Astrocyte (in vitro differentiated cells and primary cell): ENCODE results near the gene TGFBRAP1. TPM values are rescaled to one million over a fixed set of nuclear protein-coding genes. Genes with fewer than 3 reads are reported as not detected.

ENCODE experiments used
- DNase-seq: peaks from one replicate; pipeline ENCODE4 v3.0.0-alpha.2; 2010; ENCODE audit warnings: low read depth
- FAIRE-seq: peaks from 2 replicates; lab custom pipeline; 2011; peaks lifted over from hg19 to GRCh38; lab: Jason Lieb, UNC
- H2AFZ ChIP-seq: 2 replicates; pipeline ENCODE4 v1.6.0; 2012; ENCODE audit warnings: low read depth, low read length, inconsistent platforms
- H3K27ac ChIP-seq: 2 replicates; pipeline ENCODE4 v1.5.1; 2011; ENCODE audit warnings: low read depth, low read length, inconsistent platforms
- H3K27me3 ChIP-seq: 2 replicates; pipeline ENCODE4 v1.6.0; 2011; ENCODE audit warnings: low read length, inconsistent platforms; ENCODE audit not compliant: insufficient read depth
- H3K36me3 ChIP-seq: 2 replicates; pipeline ENCODE4 v1.5.1; 2011; ENCODE audit warnings: low read length, inconsistent platforms; ENCODE audit not compliant: insufficient read depth
- H3K4me1 ChIP-seq: 2 replicates; pipeline ENCODE4 v1.5.1; 2011; ENCODE audit warnings: low read length, inconsistent platforms; ENCODE audit not compliant: insufficient read depth
- H3K4me2 ChIP-seq: 2 replicates; pipeline ENCODE4 v1.6.0; 2012; ENCODE audit warnings: low read length, inconsistent platforms
- H3K4me3 ChIP-seq: 2 replicates; pipeline ENCODE4 v1.5.1; 2011; ENCODE audit warnings: low read depth, mild to moderate bottlenecking, low read length, inconsistent platforms; ENCODE audit not compliant: insufficient read depth
- H3K79me2 ChIP-seq: 2 replicates; pipeline ENCODE4 v1.6.0; 2012; ENCODE audit warnings: mild to moderate bottlenecking, low read length, inconsistent platforms; ENCODE audit not compliant: insufficient read depth
- H3K9ac ChIP-seq: 2 replicates; pipeline ENCODE4 v1.6.0; 2012; ENCODE audit warnings: mild to moderate bottlenecking, low read length, inconsistent platforms
- H3K9me3 ChIP-seq: 2 replicates; pipeline ENCODE4 v1.5.1; 2012; ENCODE audit warnings: low read depth, mild to moderate bottlenecking, low read length, inconsistent platforms; ENCODE audit not compliant: insufficient read depth
- H4K20me1 ChIP-seq: 2 replicates; pipeline ENCODE4 v1.6.0; 2012; ENCODE audit warnings: low read length, inconsistent platforms; ENCODE audit not compliant: insufficient read depth
- H3K27ac Mint-ChIP-seq: one replicate; pipeline ENCODE4 v1.8.0; 2021; ENCODE audit warnings: mild to moderate bottlenecking, mixed read lengths; ENCODE audit not compliant: unreplicated experiment
- H3K27me3 Mint-ChIP-seq: one replicate; pipeline ENCODE4 v1.8.0; 2021; ENCODE audit warnings: low read depth, mixed read lengths; ENCODE audit not compliant: unreplicated experiment
- H3K36me3 Mint-ChIP-seq: one replicate; pipeline ENCODE4 v1.8.0; 2021; ENCODE audit warnings: low read depth, mixed read lengths; ENCODE audit not compliant: unreplicated experiment
- H3K4me1 Mint-ChIP-seq: one replicate; pipeline ENCODE4 v1.8.0; 2021; ENCODE audit warnings: low read depth, mixed read lengths; ENCODE audit not compliant: unreplicated experiment
- H3K4me3 Mint-ChIP-seq: one replicate; pipeline ENCODE4 v1.8.0; 2021; ENCODE audit warnings: mild to moderate bottlenecking, moderate library complexity, mixed read lengths; ENCODE audit not compliant: unreplicated experiment
- H3K9me3 Mint-ChIP-seq: one replicate; pipeline ENCODE4 v1.8.0; 2021; ENCODE audit warnings: mild to moderate bottlenecking, mixed read lengths; ENCODE audit not compliant: unreplicated experiment
- EZH2 ChIP-seq: IDR thresholded peaks from 2 replicates; pipeline ENCODE4 v1.6.1; 2012; ENCODE audit warnings: mild to moderate bottlenecking, low read length, inconsistent platforms; ENCODE audit not compliant: insufficient read depth
- total RNA-seq: library from RNA; stranded (reverse); gene quantifications from 2 replicates; pipeline ENCODE4 v1.2.1, GENCODE V29; 2021
- TF ChIP-seq, protein P1 (sequence below): IDR thresholded peaks from 2 replicates; pipeline ENCODE4 v1.5.1; 2011; ENCODE audit warnings: low read depth, mild to moderate bottlenecking, inconsistent platforms, low read length, moderate library complexity; ENCODE audit not compliant: insufficient read depth

TGFBRAP1 gene
- total RNA-seq, 1 donor from 2014 or later, result 25.1 TPM

DNA sequence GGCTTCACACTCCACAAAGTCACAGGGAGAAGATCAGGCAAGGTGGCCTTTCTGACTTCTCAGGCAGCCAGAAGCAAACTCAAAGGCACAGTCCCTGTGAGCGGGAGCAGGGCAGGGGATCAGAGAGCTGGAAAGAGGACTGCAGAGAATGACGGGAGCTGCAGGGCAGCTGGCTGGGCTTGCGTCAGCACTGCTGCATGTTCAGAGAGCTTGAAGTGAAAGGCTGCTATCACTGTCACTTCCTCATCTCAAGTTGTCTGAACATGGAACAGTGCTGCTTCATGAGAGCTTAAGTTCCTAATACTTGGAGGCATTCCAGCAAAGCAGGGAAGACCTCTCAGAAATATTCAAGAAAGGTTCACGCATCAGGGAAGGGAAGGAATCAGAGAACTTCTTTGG lies 20.4 kb downstream of the TGFBRAP1 start:
- no peaks in the 10 kb centered on the region for H3K4me1 ChIP-seq
- H3K4me2 ChIP-seq, result no peak overlapping the region
- peaks cover 30% of the 10 kb centered on the region for H3K79me2 ChIP-seq
- Mint-ChIP-seq H3K4me3 (no peak overlapping the region), H3K4me1 (peaks cover 7% of the 10 kb centered on the region), H3K27ac (no peak overlapping the region), H3K36me3 (peaks cover 20% of the 10 kb centered on the region), H3K27me3 (no peaks in the 10 kb centered on the region), H3K9me3 (peaks cover 2% of the 10 kb centered on the region)
- no peaks in the 10 kb centered on the region for H3K9me3 ChIP-seq
- no peak overlapping the region for H3K9ac ChIP-seq
- H4K20me1 ChIP-seq, result peaks cover 44% of the 10 kb centered on the region
- H3K36me3 ChIP-seq, result peaks cover 8% of the 10 kb centered on the region
- no peak overlapping the region for H3K27ac ChIP-seq
- no peaks in the 10 kb centered on the region for H3K27me3 ChIP-seq
- DNase-seq, result no peak
- no peak for TF ChIP-seq EZH2
- TF ChIP-seq, protein P1, sequence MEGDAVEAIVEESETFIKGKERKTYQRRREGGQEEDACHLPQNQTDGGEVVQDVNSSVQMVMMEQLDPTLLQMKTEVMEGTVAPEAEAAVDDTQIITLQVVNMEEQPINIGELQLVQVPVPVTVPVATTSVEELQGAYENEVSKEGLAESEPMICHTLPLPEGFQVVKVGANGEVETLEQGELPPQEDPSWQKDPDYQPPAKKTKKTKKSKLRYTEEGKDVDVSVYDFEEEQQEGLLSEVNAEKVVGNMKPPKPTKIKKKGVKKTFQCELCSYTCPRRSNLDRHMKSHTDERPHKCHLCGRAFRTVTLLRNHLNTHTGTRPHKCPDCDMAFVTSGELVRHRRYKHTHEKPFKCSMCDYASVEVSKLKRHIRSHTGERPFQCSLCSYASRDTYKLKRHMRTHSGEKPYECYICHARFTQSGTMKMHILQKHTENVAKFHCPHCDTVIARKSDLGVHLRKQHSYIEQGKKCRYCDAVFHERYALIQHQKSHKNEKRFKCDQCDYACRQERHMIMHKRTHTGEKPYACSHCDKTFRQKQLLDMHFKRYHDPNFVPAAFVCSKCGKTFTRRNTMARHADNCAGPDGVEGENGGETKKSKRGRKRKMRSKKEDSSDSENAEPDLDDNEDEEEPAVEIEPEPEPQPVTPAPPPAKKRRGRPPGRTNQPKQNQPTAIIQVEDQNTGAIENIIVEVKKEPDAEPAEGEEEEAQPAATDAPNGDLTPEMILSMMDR, result no peak
- H2AFZ ChIP-seq, result no peak overlapping the region
- no peak for FAIRE-seq
- H3K4me3 ChIP-seq, result no peak overlapping the region

DNA sequence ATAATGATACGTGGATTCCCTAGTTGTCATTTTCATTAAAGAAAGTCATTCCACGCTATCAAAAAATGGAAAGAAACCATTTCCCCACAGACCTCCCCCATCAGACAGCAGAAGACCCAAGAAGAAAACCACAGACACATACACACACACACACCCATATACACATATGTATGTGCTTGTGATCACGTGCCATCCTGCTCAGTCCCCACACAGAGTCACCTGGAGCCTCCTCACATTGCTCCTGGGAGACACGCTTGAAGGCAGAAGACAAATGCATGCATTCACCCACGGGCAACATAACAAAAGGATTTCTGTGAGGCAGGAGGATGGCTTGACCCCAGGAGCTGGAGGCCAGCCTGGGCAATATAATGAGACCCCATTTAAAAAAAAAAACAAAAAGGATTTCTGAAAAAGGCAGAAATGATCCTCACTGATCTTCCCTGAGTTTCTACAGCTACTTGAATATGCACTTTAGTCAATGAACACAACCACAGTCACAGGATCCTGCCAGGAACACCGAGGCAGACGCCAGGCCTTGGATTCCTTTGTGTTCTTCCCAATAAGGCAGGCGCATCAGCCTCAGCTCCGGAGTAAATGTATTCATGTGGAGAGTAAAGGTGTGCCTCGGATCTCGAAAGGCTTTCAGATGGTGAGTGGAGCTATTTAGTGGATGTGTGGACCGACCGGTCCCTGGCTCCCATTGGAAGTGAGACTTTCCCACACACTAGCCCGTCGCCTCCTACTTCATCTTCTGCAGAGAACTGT lies 21.0 kb downstream of the TGFBRAP1 start:
- peaks cover 2% of the 10 kb centered on the region for H3K9me3 Mint-ChIP-seq
- FAIRE-seq, result no peak

More for the DNA sequence above, 21.0 kb downstream of the TGFBRAP1 start:
- Mint-ChIP-seq H3K36me3 (peaks cover 20% of the 10 kb centered on the region), H3K27me3 (no peaks in the 10 kb centered on the region), H3K27ac (no peak overlapping the region), H3K4me3 (no peak overlapping the region), H3K4me1 (peaks cover 7% of the 10 kb centered on the region)
- Histone ChIP-seq H3K9ac (no peak overlapping the region), H3K27ac (no peak overlapping the region), H3K27me3 (no peaks in the 10 kb centered on the region), H3K4me3 (no peak overlapping the region), H3K4me1 (no peaks in the 10 kb centered on the region), H3K79me2 (peaks cover 31% of the 10 kb centered on the region), H3K36me3 (peaks cover 8% of the 10 kb centered on the region), H3K9me3 (no peaks in the 10 kb centered on the region), H4K20me1 (peaks cover 41% of the 10 kb centered on the region), H3K4me2 (no peak overlapping the region), H2AFZ (no peak overlapping the region)
- TF ChIP-seq, protein P1, result no peak
- no peak for TF ChIP-seq EZH2
- DNase-seq, result no peak
